Activated T-cell treated with anti-CD3 and anti-CD28 coated beads for 24 hours (primary cell): ENCODE measurements around the gene ZNF728.
"Not testable (repeated sequence)": the region's sequence is repeated elsewhere in the genome, so short reads cannot be mapped to it uniquely, and the experiment has no call there.

ENCODE experiments used
- DNase-seq: peaks from one replicate; pipeline ENCODE4 v3.0.0-alpha.2; 2020; ENCODE audit warnings: low read depth

Gene ZNF728

DNA sequence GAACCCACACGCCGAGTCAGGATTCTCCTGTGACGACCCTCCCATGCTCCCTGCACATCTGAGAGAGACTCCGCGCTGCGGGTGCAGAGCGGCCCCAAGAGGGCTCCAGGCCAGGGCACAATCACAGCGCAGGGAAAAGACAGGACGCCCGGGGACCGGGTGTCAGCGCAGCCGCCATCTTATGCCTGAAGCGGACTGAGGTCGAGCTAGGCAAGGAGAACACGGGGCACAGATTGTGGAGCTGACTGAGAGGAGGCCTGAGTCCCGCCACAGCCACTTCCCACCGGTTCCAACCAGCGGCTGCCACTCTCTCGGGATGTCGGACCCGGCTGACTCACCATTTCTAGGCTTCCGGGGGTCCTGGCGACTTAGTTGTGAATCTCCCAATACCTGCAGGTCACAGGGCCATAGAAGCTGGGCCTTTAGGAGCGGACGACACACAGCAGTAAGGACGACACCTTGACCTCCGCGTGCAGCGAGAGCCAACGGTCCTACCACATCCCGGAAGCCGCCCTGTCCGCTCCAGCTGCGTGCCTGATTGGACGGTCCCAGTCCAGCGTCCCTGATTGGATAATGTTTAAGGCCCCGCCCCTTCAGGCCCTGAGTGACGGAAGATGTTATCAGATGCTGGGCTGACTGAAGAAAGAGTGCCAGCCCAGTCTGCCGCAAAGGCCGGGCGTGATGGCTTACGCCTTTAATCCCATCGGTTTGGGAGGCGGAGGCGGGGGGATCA lies at the start of gene ZNF728:
TSS of gene ZNF728 (minus strand) at position 487 of the 733 bp plus-strand sequence. CDS start at position 341, 146 bp downstream.
- DNase-seq: no peak

DNA sequence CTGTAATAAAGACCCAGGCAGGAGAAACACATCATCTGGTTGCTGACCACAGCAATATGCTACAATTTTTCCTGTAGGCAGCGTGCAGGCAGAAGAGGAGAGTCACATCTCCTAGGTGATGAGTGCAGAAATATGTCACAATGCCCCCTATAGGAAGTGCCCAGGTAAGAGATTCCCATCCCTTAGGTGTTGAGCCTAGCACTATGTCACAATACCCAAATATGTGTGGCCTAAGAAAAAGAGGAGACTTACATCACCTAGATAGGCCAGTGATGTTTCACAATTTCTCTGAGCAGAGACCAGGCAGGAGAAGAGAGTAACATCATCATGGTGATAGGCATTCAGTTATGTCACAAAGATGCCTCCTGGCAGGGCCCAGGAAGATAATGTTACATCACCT lies 49.4 kb upstream of the ZNF728 start:
- DNase-seq: no peak

DNA sequence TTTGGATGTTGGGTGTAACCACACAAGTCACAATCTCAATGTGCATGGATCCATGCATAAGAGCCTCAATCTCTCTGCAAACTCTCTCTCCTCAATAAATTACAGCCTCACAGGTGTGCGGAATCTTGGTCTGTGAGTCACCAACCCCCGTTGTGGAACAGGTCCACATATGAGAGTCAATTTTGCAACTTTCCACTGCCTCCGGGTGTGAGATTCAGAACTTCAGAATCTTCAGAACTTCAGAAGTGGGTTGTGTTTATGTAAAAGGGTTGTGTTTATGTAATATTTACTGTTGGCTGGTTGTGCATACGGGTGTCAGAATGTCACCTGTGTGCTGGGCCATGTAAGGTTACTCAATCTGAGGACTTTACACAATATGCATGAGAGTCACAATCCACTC lies 46.3 kb upstream of the ZNF728 start:
- no peak for DNase-seq

DNA sequence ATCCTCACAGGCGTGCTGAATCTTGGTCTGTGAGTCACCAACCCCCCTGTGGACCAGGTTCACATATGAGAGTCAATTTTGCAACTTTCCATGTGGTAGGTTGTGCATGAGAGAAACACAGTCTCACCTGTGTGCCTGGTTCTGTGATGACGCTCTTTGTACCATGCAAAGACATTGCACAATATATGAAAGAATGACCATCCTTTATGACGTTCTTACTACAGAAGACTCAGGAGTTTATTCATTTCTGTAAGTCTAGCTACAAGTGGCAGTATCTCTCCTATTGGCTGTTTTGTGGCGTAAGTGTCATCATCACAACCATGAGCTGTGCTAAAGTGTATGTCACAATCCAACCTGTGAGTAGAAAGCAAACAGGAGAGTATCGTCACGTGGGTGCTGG lies 43.8 kb upstream of the ZNF728 start:
- DNase-seq: no peak

DNA sequence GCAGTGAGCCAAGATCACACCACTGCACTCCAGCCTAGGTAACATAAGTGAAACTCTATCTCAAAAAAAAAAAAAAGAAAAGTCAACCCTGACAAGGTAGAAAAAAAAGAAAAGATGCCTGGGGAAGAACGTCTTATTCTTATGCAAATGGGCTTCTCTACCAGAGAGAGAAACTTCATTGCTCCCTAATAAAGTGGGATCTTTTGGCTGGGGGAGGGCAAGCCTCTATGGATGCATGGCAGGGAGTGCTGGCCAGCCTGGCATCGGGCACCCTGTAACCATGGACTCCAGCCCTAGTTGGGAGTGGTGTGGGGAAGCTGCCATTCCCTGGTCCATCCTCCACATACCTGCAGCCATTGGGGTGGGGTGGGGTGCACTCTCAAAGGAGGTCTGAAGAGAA lies 30.7 kb upstream of the ZNF728 start:
- no peak for DNase-seq

DNA sequence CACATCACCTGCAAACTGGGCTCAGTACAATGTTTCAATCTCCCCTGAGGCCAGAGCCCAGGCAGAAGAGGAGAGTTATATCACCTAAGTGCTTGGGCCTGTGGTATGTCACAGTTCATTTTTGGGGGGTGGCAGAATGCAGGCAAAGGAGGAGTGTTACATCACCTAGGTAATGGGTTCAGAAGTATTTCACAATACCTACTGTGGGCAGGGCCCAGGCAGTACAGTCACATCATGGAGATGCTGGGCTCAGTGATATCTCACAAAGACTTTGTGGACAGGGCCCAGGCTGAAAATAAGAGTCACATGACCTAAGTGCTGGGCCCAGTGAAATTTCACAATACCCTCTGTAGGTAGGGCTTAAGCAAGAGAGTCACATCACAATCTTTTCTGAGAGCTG lies 12.7 kb upstream of the ZNF728 start:
- DNase-seq: no peak

DNA sequence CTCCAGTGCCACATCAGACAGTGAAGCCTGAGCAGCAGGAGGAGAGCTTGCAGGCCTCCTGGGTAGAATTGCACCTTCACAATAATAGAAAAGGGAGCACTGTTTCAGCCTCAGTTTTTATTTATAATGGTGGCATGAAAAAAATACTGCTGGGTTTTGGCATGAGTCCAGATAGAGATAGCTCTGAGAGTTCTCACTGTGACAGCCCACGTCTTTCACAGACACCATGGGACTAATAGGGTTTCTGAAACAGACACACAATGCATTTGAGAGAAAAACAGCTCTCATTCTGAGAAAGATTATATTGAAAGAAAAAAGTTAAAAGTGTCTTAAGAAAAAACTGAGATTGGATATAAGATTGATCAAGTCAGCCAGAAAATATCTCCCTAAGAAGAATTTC lies 8.0 kb downstream of the ZNF728 start:
- not testable (repeated sequence) for DNase-seq

DNA sequence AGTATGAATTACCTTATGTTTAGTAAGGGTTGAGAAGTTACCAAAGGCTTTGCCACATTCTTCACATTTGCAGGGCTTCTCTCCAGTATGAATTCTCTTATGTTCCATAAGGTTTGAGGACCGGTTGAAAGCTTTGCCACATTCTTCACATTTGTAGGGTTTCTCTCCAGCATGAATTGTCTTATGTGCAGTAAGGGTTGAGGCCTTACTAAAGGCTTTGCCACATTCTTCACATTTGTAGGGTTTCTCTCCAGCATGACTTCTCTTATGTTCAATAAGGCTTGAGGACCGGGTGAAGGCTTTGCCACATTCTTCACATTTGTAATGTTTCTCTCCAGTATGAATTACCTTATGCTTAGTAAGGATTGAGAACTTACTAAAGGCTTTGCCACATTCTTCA lies 26.7 kb downstream of the ZNF728 start:
- DNase-seq: no peak

DNA sequence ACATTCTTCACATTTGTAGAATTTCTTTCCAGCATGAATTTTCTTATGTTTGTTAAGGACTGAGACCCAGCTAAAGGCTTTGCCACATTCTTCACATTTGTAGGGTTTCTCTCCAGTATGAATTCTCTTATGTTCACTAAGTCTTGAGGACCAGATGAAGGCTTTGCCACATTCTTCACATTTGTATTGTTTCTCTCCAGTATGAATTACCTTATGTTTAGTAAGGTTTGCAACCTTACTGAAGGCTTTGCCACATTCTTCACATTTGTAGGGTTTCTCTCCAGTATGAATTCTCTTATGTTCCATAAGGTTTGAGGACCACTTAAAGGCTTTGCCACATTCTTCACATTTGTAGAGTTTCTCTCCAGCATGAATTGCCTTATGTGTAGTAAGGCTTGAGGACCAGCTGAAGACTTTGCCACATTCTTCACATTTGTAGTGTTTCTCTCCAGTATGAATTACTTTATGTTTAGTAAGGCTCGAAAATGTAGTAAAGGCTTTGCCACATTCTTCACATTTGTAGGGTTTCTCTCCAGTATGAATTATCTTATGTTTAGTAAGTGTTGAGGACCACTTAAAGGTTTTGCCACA lies 27.3 kb downstream of the ZNF728 start:
- not testable (repeated sequence) for DNase-seq

DNA sequence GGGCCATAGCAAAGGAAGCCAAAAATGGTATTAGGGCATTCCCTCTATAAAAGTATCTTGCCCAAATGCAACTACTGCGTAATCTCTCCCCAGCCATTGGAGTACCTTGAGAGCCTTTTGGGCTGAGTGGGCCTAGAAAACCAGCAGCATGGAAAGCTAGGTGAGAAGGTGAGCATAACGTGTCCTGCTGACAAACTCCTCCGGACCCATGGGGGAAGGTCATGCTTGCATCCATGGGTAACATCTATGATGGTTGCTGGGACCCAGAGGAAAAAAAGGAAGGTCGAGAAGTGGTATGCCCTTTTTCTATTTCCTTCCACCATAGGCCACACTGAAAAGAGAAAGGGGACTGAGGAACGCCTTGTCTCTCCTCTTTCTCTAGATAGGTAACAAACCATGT lies 57.4 kb downstream of the ZNF728 start:
- no peak for DNase-seq

DNA sequence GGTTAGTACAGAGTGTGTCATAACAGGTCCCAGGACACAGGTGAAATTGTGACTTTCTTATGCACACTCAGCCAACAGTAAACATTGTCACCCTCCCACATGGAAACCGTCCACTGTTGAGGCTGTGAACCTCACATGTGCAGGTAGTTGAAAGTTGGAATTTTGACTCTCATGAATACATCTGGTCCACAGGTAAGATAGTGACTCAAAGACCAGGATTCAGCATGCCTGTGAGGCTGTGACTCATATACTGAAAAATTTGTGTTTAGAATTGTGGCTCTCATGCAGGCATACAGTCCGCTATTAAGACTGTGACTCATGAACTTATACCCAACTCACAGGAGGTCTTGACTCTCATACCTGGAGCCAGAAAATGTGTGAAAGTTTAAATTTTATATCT lies 67.8 kb downstream of the ZNF728 start:
- no peak for DNase-seq

DNA sequence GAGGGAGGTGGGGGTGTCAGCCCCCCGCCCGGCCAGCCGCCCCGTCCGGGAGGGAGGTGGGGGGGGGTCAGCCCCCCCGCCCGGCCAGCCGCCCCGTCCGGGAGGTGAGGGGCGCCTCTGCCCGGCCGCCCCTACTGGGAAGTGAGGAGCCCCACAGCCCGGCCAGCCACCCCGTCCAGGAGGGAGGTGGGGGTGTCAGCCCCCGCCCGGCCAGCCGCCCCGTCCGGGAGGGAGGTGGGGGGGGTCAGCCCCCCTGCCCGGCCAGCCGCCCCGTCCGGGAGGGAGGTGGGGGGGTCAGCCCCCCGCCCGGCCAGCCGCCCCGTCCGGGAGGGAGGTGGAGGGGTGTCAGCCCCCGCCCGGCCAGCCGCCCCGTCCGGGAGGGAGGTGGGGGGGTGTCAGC lies 75.4 kb downstream of the ZNF728 start:
- not testable (repeated sequence) for DNase-seq

DNA sequence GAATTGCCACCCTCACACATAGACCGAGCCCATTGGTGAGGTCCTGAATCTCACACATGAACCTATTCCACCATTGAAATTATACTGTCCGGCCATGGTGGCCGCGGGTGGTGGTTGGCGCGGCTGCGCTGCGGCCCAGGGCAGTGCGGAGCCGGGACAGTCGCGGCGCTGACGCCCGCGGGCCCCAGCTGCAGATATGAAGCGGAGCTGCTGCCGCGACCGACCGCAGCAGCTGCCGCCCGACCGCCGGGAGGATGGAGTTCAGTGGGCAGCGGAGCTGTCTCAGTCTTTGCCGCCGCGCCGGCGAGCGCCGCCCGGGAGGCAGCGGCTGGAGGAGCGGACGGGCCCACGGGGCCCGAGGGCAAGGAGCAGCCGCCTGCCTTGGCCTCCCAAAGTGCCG lies 77.8 kb downstream of the ZNF728 start:
- DNase-seq: not testable (repeated sequence)
